ENCODE results near the gene CSAG3. TPM values are rescaled to one million over a fixed set of nuclear protein-coding genes. Genes with fewer than 3 reads are reported as not detected.

The CSAG3 gene
- total RNA-seq, 2 donors from 2014 or later: 0.35 TPM; not detected in 1

DNA sequence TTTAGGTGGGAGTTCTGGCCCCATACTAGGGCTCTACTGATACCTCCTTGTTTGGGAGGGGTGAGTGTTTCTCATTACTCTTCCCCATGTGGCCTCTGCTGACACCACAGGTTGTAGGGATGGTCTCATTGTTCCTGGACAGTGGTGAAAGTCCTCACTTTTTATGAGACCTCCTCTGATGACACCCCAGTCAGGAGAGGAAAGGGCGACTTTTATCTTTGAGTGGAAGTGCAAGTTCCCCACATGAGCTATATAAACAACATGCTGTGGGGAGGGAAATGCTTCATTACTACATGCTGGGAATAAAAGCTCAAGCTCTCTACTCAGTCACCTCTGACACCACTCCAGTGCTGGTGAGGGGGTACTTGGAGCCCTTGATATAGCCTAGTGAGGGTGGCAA lies 39.9 kb downstream of the CSAG3 start:
- Mint-ChIP-seq H3K27ac (no peak overlapping the region), H3K4me3 (no peak overlapping the region), H3K36me3 (ENCODE audit: low read depth) (no peaks in the 10 kb centered on the region), H3K9me3 (peaks cover 58% of the 10 kb centered on the region), H3K27me3 (ENCODE audit: insufficient read depth) (peaks cover 4% of the 10 kb centered on the region), H3K4me1 (no peaks in the 10 kb centered on the region)
- TF ChIP-seq, protein P1, sequence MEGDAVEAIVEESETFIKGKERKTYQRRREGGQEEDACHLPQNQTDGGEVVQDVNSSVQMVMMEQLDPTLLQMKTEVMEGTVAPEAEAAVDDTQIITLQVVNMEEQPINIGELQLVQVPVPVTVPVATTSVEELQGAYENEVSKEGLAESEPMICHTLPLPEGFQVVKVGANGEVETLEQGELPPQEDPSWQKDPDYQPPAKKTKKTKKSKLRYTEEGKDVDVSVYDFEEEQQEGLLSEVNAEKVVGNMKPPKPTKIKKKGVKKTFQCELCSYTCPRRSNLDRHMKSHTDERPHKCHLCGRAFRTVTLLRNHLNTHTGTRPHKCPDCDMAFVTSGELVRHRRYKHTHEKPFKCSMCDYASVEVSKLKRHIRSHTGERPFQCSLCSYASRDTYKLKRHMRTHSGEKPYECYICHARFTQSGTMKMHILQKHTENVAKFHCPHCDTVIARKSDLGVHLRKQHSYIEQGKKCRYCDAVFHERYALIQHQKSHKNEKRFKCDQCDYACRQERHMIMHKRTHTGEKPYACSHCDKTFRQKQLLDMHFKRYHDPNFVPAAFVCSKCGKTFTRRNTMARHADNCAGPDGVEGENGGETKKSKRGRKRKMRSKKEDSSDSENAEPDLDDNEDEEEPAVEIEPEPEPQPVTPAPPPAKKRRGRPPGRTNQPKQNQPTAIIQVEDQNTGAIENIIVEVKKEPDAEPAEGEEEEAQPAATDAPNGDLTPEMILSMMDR (conservative IDR thresholded peaks at IDR 0.05): no peak
- 80% methylated on average over 1 of the region's 1 CpG; no CpG with 5 or more reads in 1 of the 2 experiments for whole genome bisulfite sequencing, 2 experiments (ENCODE audit: insufficient coverage in 1 of 2, insufficient read length in 1 of 2)
- Histone ChIP-seq H3K36me3 (ENCODE audit: control insufficient read depth, insufficient read depth, low read length) (no peaks in the 10 kb centered on the region), H3K4me3 (ENCODE audit: low read length) (no peak overlapping the region), H3K27me3 (ENCODE audit: control insufficient read depth, insufficient read depth, low read length, poor library complexity, severe bottlenecking) (no peaks in the 10 kb centered on the region), H3K27ac (ENCODE audit: low read depth, low read length) (no peak overlapping the region), H3K9ac (ENCODE audit: extremely low read depth, low read length, poor library complexity, severe bottlenecking) (no peak overlapping the region), H3K9me3 (ENCODE audit: control insufficient read depth, low read length) (no peaks in the 10 kb centered on the region), H3K4me1 (ENCODE audit: control insufficient read depth, insufficient read depth, low read length) (no peaks in the 10 kb centered on the region)
- no peak for DNase-seq

DNA sequence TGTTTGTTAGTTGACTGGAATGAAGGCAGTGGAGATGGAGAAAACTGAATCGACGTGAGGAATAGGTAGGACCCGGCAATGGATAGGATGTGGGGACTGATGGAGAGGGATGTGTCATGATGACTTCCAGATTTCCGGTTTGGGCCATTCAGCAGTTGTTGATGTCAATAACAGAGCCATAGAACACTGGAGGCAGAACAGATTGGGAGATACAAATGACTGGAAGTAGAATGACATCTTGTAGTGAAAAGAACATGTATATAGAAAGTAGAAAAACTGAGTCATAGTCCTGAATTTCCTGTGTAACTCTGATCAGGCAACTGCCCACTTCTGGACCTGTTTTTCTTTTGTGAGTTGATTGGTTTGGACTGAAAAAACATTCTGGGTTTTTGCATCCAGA lies 47.0 kb downstream of the CSAG3 start:
- H3K27ac Mint-ChIP-seq: no peak overlapping the region
- H3K9me3 ChIP-seq (ENCODE audit: control insufficient read depth, low read length): no peaks in the 10 kb centered on the region
- H3K9ac ChIP-seq (ENCODE audit: extremely low read depth, low read length, poor library complexity, severe bottlenecking): no peak overlapping the region
- 93 to 95% methylated on average over 4 of the region's 4 CpGs for WGBS, 2 experiments (ENCODE audit: insufficient coverage in 1 of 2, insufficient read length in 1 of 2)
- no peak overlapping the region for H3K4me3 ChIP-seq (ENCODE audit: low read length)
- H3K36me3 ChIP-seq (ENCODE audit: control insufficient read depth, insufficient read depth, low read length): no peaks in the 10 kb centered on the region
- H3K4me3 Mint-ChIP-seq: no peak overlapping the region
- no peak for DNase-seq
- no peaks in the 10 kb centered on the region for H3K4me1 ChIP-seq (ENCODE audit: control insufficient read depth, insufficient read depth, low read length)
- H3K27me3 ChIP-seq (ENCODE audit: control insufficient read depth, insufficient read depth, low read length, poor library complexity, severe bottlenecking): no peaks in the 10 kb centered on the region
- H3K36me3 Mint-ChIP-seq (ENCODE audit: low read depth): no peaks in the 10 kb centered on the region
- TF ChIP-seq, protein P1 (conservative IDR thresholded peaks at IDR 0.05): no peak
- no peak overlapping the region for H3K27ac ChIP-seq (ENCODE audit: low read depth, low read length)
- H3K27me3 Mint-ChIP-seq (ENCODE audit: insufficient read depth): peaks cover 2% of the 10 kb centered on the region
- H3K4me1 Mint-ChIP-seq: no peaks in the 10 kb centered on the region
- peaks cover 50% of the 10 kb centered on the region for H3K9me3 Mint-ChIP-seq

Other genes starting within 250 kb of the CSAG3 start
- gene GABRQ, start 121.3 kb upstream of the CSAG3 start, total RNA-seq: 1 to 10 TPM; 1.7 TPM
- gene MAGEA3, start 60.4 kb upstream of the CSAG3 start, total RNA-seq: not detected
- gene CSAG2, start 49.9 kb upstream of the CSAG3 start, total RNA-seq: under 1 TPM in 1 of 2 donors, not detected in 1; 0.35 TPM
- not detected for gene MAGEA2B, start 44.6 kb upstream of the CSAG3 start, total RNA-seq
- not detected for gene CSAG1, start 25.5 kb upstream of the CSAG3 start, total RNA-seq
- not detected for gene MAGEA12, start 25.5 kb upstream of the CSAG3 start, total RNA-seq
- gene MAGEA2, start 5.4 kb upstream of the CSAG3 start, total RNA-seq: under 1 TPM in 1 of 2 donors, not detected in 1; 0.53 TPM
- gene MAGEA6, start 10.5 kb downstream of the CSAG3 start, total RNA-seq: not detected
- 10 to 100 TPM; 44.1 to 54.3 TPM for gene CETN2, start 71.5 kb downstream of the CSAG3 start, total RNA-seq
- 10 to 100 TPM; 25.8 to 34.8 TPM for gene NSDHL, start 71.8 kb downstream of the CSAG3 start, total RNA-seq
- gene ZNF185, start 138.8 kb downstream of the CSAG3 start, total RNA-seq: 10 to 100 TPM; 13.5 to 20.7 TPM
- gene PNMA5, start 234.9 kb downstream of the CSAG3 start, total RNA-seq: under 1 TPM; 0.15 to 0.29 TPM

All from endodermal cell (in vitro differentiated cells).